Immature natural killer cell (primary cell): ENCODE measurements around the gene PEX26. TPM values are rescaled to one million over a fixed set of nuclear protein-coding genes. Genes with fewer than 3 reads are reported as not detected.

Experiments used
- DNase-seq, 3 donors: peaks; one replicate each; pipeline ENCODE4 v3.0.0; 2022; ENCODE audit warnings: mixed read lengths in 1 of 3
- H3K27ac Mint-ChIP-seq, 6 donors: one replicate each; pipeline ENCODE4 v1.8.0; 2020; ENCODE audit warnings: mixed read lengths in 6 of 6, mild to moderate bottlenecking in 5 of 6, inconsistent platforms in 4 of 6, moderate library complexity in 3 of 6
- H3K27me3 Mint-ChIP-seq, 3 donors: one replicate each; pipeline ENCODE4 v1.8.0; 2020 to 2021; ENCODE audit warnings: low read depth in 3 of 3, mild to moderate bottlenecking in 3 of 3, mixed read lengths in 3 of 3, moderate library complexity in 3 of 3, inconsistent platforms in 1 of 3
- H3K36me3 Mint-ChIP-seq, 3 donors: one replicate each; pipeline ENCODE4 v1.8.0; 2020; ENCODE audit warnings: mixed read lengths in 3 of 3, inconsistent platforms in 2 of 3, mild to moderate bottlenecking in 2 of 3
- H3K4me1 Mint-ChIP-seq, 2 donors: one replicate each; pipeline ENCODE4 v1.8.0; 2020; ENCODE audit warnings: inconsistent platforms in 2 of 2, mild to moderate bottlenecking in 2 of 2, mixed read lengths in 2 of 2, moderate library complexity in 1 of 2
- H3K4me3 Mint-ChIP-seq, 5 donors: one replicate each; pipeline ENCODE4 v1.8.0; 2020; ENCODE audit warnings: mild to moderate bottlenecking in 5 of 5, mixed read lengths in 5 of 5, inconsistent platforms in 3 of 5, moderate library complexity in 3 of 5
- H3K9me3 Mint-ChIP-seq, 6 donors: one replicate each; pipeline ENCODE4 v1.8.0; 2020; ENCODE audit warnings: mild to moderate bottlenecking in 6 of 6, mixed read lengths in 6 of 6, inconsistent platforms in 4 of 6, moderate library complexity in 3 of 6
- polyA plus RNA-seq, 3 donors: library from polyadenylated mRNA; unstranded; fragments of 300-500 nt; fragmentation: Illumina TruSeq; gene quantifications; one replicate each; pipeline ENCODE4 v1.2.3, GENCODE V29; 2021

The PEX26 gene
- polyA plus RNA-seq, 3 donors from 2014 or later = 0.27 to 6.4 (median 5.1) TPM

- Mint-ChIP-seq H3K36me3 (peaks cover 28 to 52% (median 33%) of the 10 kb centered on the region in 3 donors), H3K4me3 (no peak overlapping the region), H3K9me3 (peaks cover 0 to 2% (median 0%) of the 10 kb centered on the region in 6 donors), H3K27ac (no peak overlapping the region), H3K27me3 (peaks cover 0 to 2% (median 0%) of the 10 kb centered on the region in 3 donors), H3K4me1 (peaks cover 13 to 29% of the 10 kb centered on the region in 2 donors)
- no peak for DNase-seq
These were observed 7.4 kb downstream of the PEX26 start for GRCh38 chr22:18085188-18085587.

DNA sequence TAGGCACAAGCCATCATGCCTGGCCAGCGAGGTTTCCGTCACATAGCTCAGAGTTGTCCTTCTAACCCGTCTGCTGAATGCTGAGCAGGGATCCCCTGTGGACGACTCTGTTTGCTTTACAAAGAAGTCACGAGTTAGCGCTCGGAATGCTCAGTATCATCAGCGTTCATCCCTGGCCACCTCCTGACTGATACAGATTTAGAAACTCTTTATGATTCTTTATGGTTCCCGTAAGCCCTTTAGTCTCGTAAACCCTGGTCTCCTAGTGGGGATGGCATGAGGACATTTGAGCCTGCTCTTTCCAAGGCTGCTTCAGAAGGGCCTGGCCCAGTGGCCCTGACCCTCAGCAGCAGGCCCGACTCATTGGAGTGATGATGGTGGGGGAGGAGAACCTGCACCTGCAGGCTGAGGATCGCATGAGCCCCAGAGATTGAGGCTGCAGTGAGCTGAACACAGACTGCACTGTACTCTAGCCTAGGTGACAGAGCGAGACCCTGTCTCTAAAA, 9.6 kb downstream of the PEX26 start:
- H3K27ac Mint-ChIP-seq = peak overlapping the region in 1 of 6 donors; percentile 45
- no peak for DNase-seq
- H3K27me3 Mint-ChIP-seq = no peaks in the 10 kb centered on the region
- peaks cover 8 to 35% (median 16%) of the 10 kb centered on the region in 3 donors for H3K36me3 Mint-ChIP-seq
- H3K4me3 Mint-ChIP-seq = no peak overlapping the region
- no peaks in the 10 kb centered on the region for H3K9me3 Mint-ChIP-seq
- peaks cover 6 to 22% of the 10 kb centered on the region in 2 donors for H3K4me1 Mint-ChIP-seq

- no peaks in the 10 kb centered on the region for H3K27me3 Mint-ChIP-seq
- peaks cover 7 to 27% (median 8%) of the 10 kb centered on the region in 3 donors for H3K36me3 Mint-ChIP-seq
- no peaks in the 10 kb centered on the region for H3K9me3 Mint-ChIP-seq
- peaks cover 4 to 12% of the 10 kb centered on the region in 2 donors for H3K4me1 Mint-ChIP-seq
- H3K4me3 Mint-ChIP-seq = no peak overlapping the region
- no peak for DNase-seq
- peak overlapping the region in 1 of 6 donors; percentile 58 for H3K27ac Mint-ChIP-seq
These were observed 11.2 kb downstream of the PEX26 start for GRCh38 chr22:18088825-18089568.

GRCh38 chr22:18090286-18090685, 12.5 kb downstream of the PEX26 start:
- Mint-ChIP-seq H3K36me3 (peaks cover 7 to 27% (median 14%) of the 10 kb centered on the region in 3 donors), H3K27me3 (no peaks in the 10 kb centered on the region), H3K4me3 (no peak overlapping the region), H3K9me3 (no peaks in the 10 kb centered on the region), H3K27ac (peak overlapping the region in 2 of 6 donors; percentile 32 to 40), H3K4me1 (peaks cover 4 to 12% of the 10 kb centered on the region in 2 donors)
- DNase-seq = no peak

DNA sequence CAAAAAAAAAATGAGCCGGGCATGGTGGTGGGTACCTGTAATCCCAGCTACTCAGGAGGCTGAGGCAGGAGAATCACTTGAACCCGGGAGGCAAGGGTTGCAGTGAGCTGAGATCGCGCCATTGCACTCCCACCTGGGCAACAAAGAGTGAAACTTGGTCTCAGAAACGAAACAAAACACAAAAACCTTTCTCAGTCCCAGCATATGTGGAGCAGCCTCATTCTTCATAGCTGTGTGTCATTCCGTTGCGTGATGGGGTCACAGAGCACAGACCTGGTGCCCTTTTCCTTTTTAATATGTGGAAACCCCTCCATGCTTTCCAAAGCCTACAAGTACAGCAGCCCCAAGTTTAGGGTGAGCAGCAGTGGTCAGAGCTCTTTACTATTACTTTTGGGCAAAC, 13.7 kb downstream of the PEX26 start:
- Mint-ChIP-seq H3K4me3 (peak overlapping the region in 2 of 5 donors; percentile 70 to 80), H3K36me3 (peaks cover 4 to 27% (median 6%) of the 10 kb centered on the region in 3 donors), H3K9me3 (no peaks in the 10 kb centered on the region), H3K27me3 (no peaks in the 10 kb centered on the region), H3K27ac (peak overlapping the region in 5 of 6 donors; percentile 34 to 84 (median 79)), H3K4me1 (peaks cover 3 to 9% of the 10 kb centered on the region in 2 donors)
- no peak for DNase-seq

DNA sequence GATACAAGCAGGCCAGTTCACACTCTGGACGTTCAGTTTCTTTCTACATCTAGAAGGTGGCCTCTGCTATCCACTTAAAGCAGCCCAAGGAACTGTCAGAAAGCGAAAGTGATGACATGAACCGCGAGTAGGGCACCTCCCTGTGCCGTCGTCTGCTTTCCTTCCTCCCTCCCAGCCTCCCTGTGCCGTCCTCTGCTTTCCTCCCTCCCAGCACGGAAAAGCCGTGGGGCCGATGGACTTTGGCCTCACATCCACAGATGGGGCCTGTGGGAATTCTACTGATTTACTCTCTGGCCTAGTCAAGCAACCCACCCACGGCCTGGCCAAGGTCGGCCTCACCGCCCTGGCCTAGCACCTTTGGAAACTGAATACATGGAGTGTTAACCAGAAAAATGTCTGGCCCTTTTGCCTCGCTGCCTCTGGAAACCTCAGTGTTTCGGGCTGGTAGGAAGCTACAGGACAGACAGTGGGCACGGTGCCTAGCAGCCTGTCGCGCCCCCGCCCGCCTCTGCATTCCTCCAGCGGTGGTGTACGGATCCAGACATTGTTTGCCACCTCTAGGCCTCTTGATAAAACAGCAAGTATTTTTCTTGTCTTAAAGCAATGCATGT, 14.2 kb downstream of the PEX26 start:
- peak in 1 of 3 donors; percentile 27 for DNase-seq
- Mint-ChIP-seq H3K36me3 (peaks cover 3 to 30% (median 8%) of the 10 kb centered on the region in 3 donors), H3K27me3 (no peaks in the 10 kb centered on the region), H3K27ac (peak overlapping the region; percentile 75 to 84 (median 82)), H3K4me3 (peak overlapping the region in 4 of 5 donors; percentile 44 to 80 (median 60)), H3K4me1 (peaks cover 4 to 14% of the 10 kb centered on the region in 2 donors), H3K9me3 (no peaks in the 10 kb centered on the region)

DNA sequence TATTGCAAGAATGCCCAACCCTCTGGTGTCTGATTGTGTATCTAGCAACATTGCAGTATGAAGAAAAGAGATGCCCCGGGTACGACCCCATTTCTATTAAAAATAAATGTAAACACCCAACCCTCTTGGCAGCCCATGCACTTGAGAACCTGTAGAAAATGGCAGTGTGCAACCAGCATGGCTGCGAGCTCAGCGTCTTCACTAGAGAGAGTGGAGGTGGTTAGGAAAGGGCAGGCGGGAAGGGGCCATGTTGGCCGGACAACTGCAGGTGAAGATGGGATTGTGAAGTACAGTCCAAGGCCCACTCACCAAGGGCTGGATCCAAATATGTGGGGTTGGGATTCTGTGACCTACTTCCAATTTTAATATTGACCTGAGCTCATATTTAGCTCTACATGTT, 15.9 kb downstream of the PEX26 start:
- H3K4me1 Mint-ChIP-seq = peaks cover 4 to 14% of the 10 kb centered on the region in 2 donors
- H3K36me3 Mint-ChIP-seq = peaks cover 3 to 23% (median 8%) of the 10 kb centered on the region in 3 donors
- H3K4me3 Mint-ChIP-seq = no peak overlapping the region
- no peak for DNase-seq
- no peaks in the 10 kb centered on the region for H3K9me3 Mint-ChIP-seq
- H3K27me3 Mint-ChIP-seq = no peaks in the 10 kb centered on the region
- no peak overlapping the region for H3K27ac Mint-ChIP-seq

- no peak for DNase-seq
- Mint-ChIP-seq H3K9me3 (no peaks in the 10 kb centered on the region), H3K27ac (no peak overlapping the region), H3K36me3 (peaks cover 0 to 16% (median 8%) of the 10 kb centered on the region in 3 donors), H3K4me3 (no peak overlapping the region), H3K27me3 (no peaks in the 10 kb centered on the region), H3K4me1 (peaks cover 3 to 14% of the 10 kb centered on the region in 2 donors)
These were observed 17.5 kb downstream of the PEX26 start for GRCh38 chr22:18095101-18095805.

- no peak for DNase-seq
- Mint-ChIP-seq H3K36me3 (peaks cover 7 to 22% (median 10%) of the 10 kb centered on the region in 3 donors), H3K4me1 (peaks cover 3 to 11% of the 10 kb centered on the region in 2 donors), H3K4me3 (no peak overlapping the region), H3K9me3 (no peaks in the 10 kb centered on the region), H3K27ac (peak overlapping the region in 1 of 6 donors; percentile 62), H3K27me3 (no peaks in the 10 kb centered on the region)
These were observed 19.0 kb downstream of the PEX26 start for GRCh38 chr22:18096823-18097222.

DNA sequence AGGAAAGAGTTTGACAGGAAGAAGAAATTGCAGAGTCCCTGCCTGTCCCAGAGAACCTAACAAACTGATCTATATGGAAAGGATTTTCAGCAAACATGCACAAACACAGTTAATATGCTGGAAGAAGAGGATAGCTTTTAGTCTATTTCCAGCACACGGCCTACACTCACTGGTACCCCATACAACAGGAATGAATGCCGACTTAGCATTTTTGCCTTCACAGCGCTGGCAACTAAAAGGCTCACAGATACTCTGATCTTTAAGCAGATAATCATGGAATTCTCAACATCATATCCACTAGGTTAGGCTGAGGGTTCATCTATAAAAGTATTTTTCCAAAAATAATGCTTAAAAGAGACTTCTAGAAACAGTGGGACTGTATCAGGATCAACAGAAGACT, 23.0 kb downstream of the PEX26 start:
- H3K36me3 Mint-ChIP-seq = peaks cover 14 to 30% (median 23%) of the 10 kb centered on the region in 3 donors
- peaks cover 0 to 10% (median 0%) of the 10 kb centered on the region in 3 donors for H3K27me3 Mint-ChIP-seq
- H3K4me1 Mint-ChIP-seq = peaks cover 1 to 5% of the 10 kb centered on the region in 2 donors
- H3K27ac Mint-ChIP-seq = no peak overlapping the region
- H3K4me3 Mint-ChIP-seq = no peak overlapping the region
- H3K9me3 Mint-ChIP-seq = peaks cover 0 to 2% (median 0%) of the 10 kb centered on the region in 6 donors
- DNase-seq = no peak

DNA sequence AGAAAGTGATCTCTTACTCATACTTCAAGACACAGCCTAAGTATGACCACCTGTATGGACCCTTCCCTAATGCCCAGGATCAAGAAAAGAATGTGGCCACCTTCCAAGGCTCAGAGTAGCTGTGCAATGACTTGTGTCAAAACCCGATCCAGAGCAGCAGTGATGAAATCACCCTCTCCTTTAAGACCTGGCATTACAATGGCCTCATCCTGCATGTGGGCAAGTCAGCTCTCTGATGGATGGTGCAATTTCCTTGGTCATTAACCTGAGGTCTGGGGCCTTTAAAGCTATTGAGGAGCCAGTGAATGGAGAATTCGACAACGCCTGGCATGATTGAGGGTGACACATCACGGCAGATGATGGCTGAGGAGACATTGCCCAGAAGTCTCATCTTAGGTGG, 23.7 kb downstream of the PEX26 start:
- Mint-ChIP-seq H3K36me3 (peaks cover 14 to 34% (median 20%) of the 10 kb centered on the region in 3 donors), H3K27ac (no peak overlapping the region), H3K9me3 (peaks cover 0 to 6% (median 0%) of the 10 kb centered on the region in 6 donors), H3K4me1 (peaks cover 1 to 5% of the 10 kb centered on the region in 2 donors), H3K4me3 (no peak overlapping the region), H3K27me3 (peaks cover 0 to 10% (median 0%) of the 10 kb centered on the region in 3 donors)
- no peak for DNase-seq

GRCh38 chr22:18103527-18104269, 25.9 kb downstream of the PEX26 start:
- H3K4me1 Mint-ChIP-seq = no peaks in the 10 kb centered on the region
- no peak overlapping the region for H3K27ac Mint-ChIP-seq
- peaks cover 18 to 37% (median 18%) of the 10 kb centered on the region in 3 donors for H3K36me3 Mint-ChIP-seq
- DNase-seq = no peak
- H3K9me3 Mint-ChIP-seq = peaks cover 0 to 6% (median 0%) of the 10 kb centered on the region in 6 donors
- no peak overlapping the region for H3K4me3 Mint-ChIP-seq
- H3K27me3 Mint-ChIP-seq = peaks cover 0 to 16% (median 2%) of the 10 kb centered on the region in 3 donors

DNA sequence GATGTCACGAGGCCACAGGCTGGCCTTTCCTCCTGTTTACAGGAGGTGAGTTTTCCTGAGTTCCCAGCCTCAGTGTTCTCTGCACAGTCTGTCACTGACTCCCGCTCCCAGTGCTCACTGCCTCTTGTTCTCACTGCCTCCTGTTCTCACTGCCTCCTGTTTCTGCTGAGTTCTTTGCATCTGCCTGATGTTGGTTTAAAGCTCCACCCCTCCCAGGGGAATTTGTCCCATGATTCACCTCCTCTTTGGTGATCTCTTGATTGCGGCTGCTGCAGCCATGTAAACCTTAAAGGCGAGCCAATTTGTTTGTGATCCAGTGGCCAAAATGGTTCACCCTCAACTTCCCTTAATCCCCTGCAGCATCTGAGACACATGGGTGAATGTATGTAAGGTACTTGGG, 26.8 kb downstream of the PEX26 start:
- DNase-seq = no peak
- Mint-ChIP-seq H3K4me3 (no peak overlapping the region), H3K27ac (no peak overlapping the region), H3K27me3 (peaks cover under 1 to 16% (median 2%) of the 10 kb centered on the region in 3 donors), H3K4me1 (peaks cover 4 to 5% of the 10 kb centered on the region in 2 donors), H3K9me3 (peaks cover 0 to 6% (median 0%) of the 10 kb centered on the region in 6 donors), H3K36me3 (peaks cover 18 to 37% (median 18%) of the 10 kb centered on the region in 3 donors)
